ENCODE data around the gene CYFIP2. TPM values are rescaled to one million over a fixed set of nuclear protein-coding genes. Genes with fewer than 3 reads are reported as not detected.

The CYFIP2 gene
- total RNA-seq, 1 donor from 2014 or later, result 42.9 TPM

- no peak for DNase-seq (ENCODE audit: low spot score)
- H3K4me3 Mint-ChIP-seq (ENCODE audit: unreplicated experiment), result no peak overlapping the region
- no peaks in the 10 kb centered on the region for H3K9me3 Mint-ChIP-seq (ENCODE audit: unreplicated experiment)
- peaks cover 2% of the 10 kb centered on the region for H3K27me3 Mint-ChIP-seq (ENCODE audit: unreplicated experiment)
- peaks cover 4% of the 10 kb centered on the region for H3K36me3 Mint-ChIP-seq (ENCODE audit: low read depth, unreplicated experiment)
- no peaks in the 10 kb centered on the region for H3K4me1 Mint-ChIP-seq (ENCODE audit: unreplicated experiment)
- no peak overlapping the region for H3K27ac Mint-ChIP-seq (ENCODE audit: unreplicated experiment)
- no peak for TF ChIP-seq CTCF (IDR thresholded peaks at IDR 0.05; ENCODE audit: unreplicated experiment)
Observed at GRCh38 chr5:157348049-157348400, 82.1 kb downstream of the CYFIP2 start.

GRCh38 chr5:157350939-157351801 is 85.2 kb downstream of the CYFIP2 start:
- H3K36me3 Mint-ChIP-seq (ENCODE audit: low read depth, unreplicated experiment), result no peaks in the 10 kb centered on the region
- no peak for TF ChIP-seq CTCF (IDR thresholded peaks at IDR 0.05; ENCODE audit: unreplicated experiment)

GRCh38 chr5:157351802-157352092 is 85.8 kb downstream of the CYFIP2 start:
- Mint-ChIP-seq H3K27me3 (ENCODE audit: unreplicated experiment) (no peaks in the 10 kb centered on the region), H3K9me3 (ENCODE audit: unreplicated experiment) (no peaks in the 10 kb centered on the region), H3K4me1 (ENCODE audit: unreplicated experiment) (no peaks in the 10 kb centered on the region), H3K4me3 (ENCODE audit: unreplicated experiment) (no peak overlapping the region), H3K36me3 (ENCODE audit: low read depth, unreplicated experiment) (no peaks in the 10 kb centered on the region), H3K27ac (ENCODE audit: unreplicated experiment) (no peak overlapping the region)
- no peak for TF ChIP-seq CTCF (IDR thresholded peaks at IDR 0.05; ENCODE audit: unreplicated experiment)
- no peak for DNase-seq (ENCODE audit: low spot score)

More at GRCh38 chr5:157350939-157351801, 85.2 kb downstream of the CYFIP2 start:
- Mint-ChIP-seq H3K4me3 (ENCODE audit: unreplicated experiment) (no peak overlapping the region), H3K9me3 (ENCODE audit: unreplicated experiment) (no peaks in the 10 kb centered on the region), H3K27ac (ENCODE audit: unreplicated experiment) (no peak overlapping the region), H3K4me1 (ENCODE audit: unreplicated experiment) (no peaks in the 10 kb centered on the region), H3K27me3 (ENCODE audit: unreplicated experiment) (no peaks in the 10 kb centered on the region)
- DNase-seq (ENCODE audit: low spot score), result no peak

GRCh38 chr5:157352756-157353340 is 86.9 kb downstream of the CYFIP2 start:
- Mint-ChIP-seq H3K27ac (ENCODE audit: unreplicated experiment) (no peak overlapping the region), H3K4me3 (ENCODE audit: unreplicated experiment) (no peak overlapping the region), H3K4me1 (ENCODE audit: unreplicated experiment) (no peaks in the 10 kb centered on the region), H3K27me3 (ENCODE audit: unreplicated experiment) (no peaks in the 10 kb centered on the region), H3K9me3 (ENCODE audit: unreplicated experiment) (no peaks in the 10 kb centered on the region), H3K36me3 (ENCODE audit: low read depth, unreplicated experiment) (no peaks in the 10 kb centered on the region)
- TF ChIP-seq CTCF (IDR thresholded peaks at IDR 0.05; ENCODE audit: unreplicated experiment), result no peak
- no peak for DNase-seq (ENCODE audit: low spot score)

- no peak overlapping the region for H3K27ac Mint-ChIP-seq (ENCODE audit: unreplicated experiment)
- no peaks in the 10 kb centered on the region for H3K9me3 Mint-ChIP-seq (ENCODE audit: unreplicated experiment)
- H3K4me1 Mint-ChIP-seq (ENCODE audit: unreplicated experiment), result no peaks in the 10 kb centered on the region
- DNase-seq (ENCODE audit: low spot score), result peak; percentile 27
- no peak overlapping the region for H3K4me3 Mint-ChIP-seq (ENCODE audit: unreplicated experiment)
- peak; percentile 51 for TF ChIP-seq CTCF (IDR thresholded peaks at IDR 0.05; ENCODE audit: unreplicated experiment)
- H3K36me3 Mint-ChIP-seq (ENCODE audit: low read depth, unreplicated experiment), result peaks cover 5% of the 10 kb centered on the region
- no peaks in the 10 kb centered on the region for H3K27me3 Mint-ChIP-seq (ENCODE audit: unreplicated experiment)
Observed at GRCh38 chr5:157354800-157355199, 88.9 kb downstream of the CYFIP2 start.
